GM12865 (cell line): ENCODE results near the gene PTPRF.

ENCODE experiments used
- DNase-seq: peaks from one replicate; pipeline ENCODE4 v3.0.0; 2010; ENCODE audit warnings: low read depth
- H3K4me3 ChIP-seq: 2 replicates; pipeline ENCODE4 v1.5.1; 2011; ENCODE audit warnings: mild to moderate bottlenecking, low read depth, low read length, control low read depth
- CTCF ChIP-seq: IDR thresholded peaks from 2 replicates; pipeline ENCODE4 v1.5.1; 2011; ENCODE audit warnings: low read length, control low read depth, low read depth, inconsistent platforms; ENCODE audit not compliant: insufficient read depth; ENCODE audit errors: missing control alignments

PTPRF gene

GRCh38 chr1:43600033-43601020 lies 69.6 kb downstream of the PTPRF start:
- no peak for TF ChIP-seq CTCF
- DNase-seq, result no peak
- H3K4me3 ChIP-seq, result no peak overlapping the region

GRCh38 chr1:43602990-43603389 lies 72.3 kb downstream of the PTPRF start:
- no peak overlapping the region for H3K4me3 ChIP-seq
- no peak for DNase-seq
- no peak for TF ChIP-seq CTCF

- TF ChIP-seq CTCF, result no peak
- no peak for DNase-seq
These were observed 73.5 kb downstream of the PTPRF start for GRCh38 chr1:43604192-43604591.

GRCh38 chr1:43605157-43605556 lies 74.5 kb downstream of the PTPRF start:
- no peak overlapping the region for H3K4me3 ChIP-seq
- TF ChIP-seq CTCF, result no peak
- no peak for DNase-seq

More at GRCh38 chr1:43604192-43604591, 73.5 kb downstream of the PTPRF start:
- H3K4me3 ChIP-seq, result no peak overlapping the region

GRCh38 chr1:43605766-43606165 lies 75.1 kb downstream of the PTPRF start:
- no peak for DNase-seq
- H3K4me3 ChIP-seq, result no peak overlapping the region
- TF ChIP-seq CTCF, result no peak

GRCh38 chr1:43606624-43607023 lies 75.9 kb downstream of the PTPRF start:
- no peak for TF ChIP-seq CTCF
- no peak overlapping the region for H3K4me3 ChIP-seq
- DNase-seq, result no peak
